ENCODE data around the gene ZDHHC3. TPM values are rescaled to one million over a fixed set of nuclear protein-coding genes. Genes with fewer than 3 reads are reported as not detected.

The ZDHHC3 gene
- total RNA-seq (2022; extraction: Qiagen RNA extraction; ENCODE audit: low read depth) = 34.3 to 39.2 TPM (median 37.4 TPM) in 5 replicates

DNA sequence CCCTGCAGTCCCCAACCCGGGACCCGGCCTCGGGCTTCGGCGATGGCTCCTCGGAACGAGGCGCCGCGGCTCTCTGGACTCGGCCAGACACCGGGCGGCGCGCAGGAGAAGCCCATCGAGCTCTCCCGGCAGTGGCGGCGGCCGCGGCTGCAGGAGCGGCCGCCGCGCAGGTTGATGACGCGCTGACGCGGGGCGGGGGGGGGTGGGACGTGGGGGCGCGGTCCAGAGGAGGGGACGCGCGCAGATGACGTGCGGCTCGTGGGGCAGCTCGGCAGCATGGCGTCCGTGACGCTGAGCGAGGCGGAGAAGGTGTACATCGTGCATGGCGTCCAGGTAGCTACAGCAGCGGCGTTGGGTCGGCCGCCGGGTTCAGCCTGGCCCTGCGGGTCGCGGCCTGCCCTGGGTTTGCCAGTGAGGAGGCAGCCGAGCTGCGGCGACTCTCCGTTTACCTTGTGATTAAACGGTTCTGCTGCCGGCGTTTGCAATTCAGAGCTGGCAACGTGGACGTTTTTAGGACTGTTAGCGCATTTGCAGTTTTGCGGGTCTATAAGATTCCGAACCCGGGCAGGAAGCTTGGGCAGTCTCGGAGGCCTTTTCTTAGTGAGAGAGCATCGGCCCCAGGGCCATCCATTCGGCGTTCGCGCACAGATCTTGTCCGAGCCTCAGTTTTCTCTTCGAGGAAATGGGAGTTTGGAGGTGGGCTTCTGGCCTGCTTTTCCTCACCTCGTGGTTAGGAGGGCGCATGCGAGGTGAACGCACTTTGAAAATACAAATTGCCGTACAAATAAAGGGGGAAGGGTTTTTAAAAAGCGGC, at the start of gene ZDHHC3, which contains the start of gene EXOSC7:
Gene ZDHHC3 (minus strand): TSS at position 173 of the 814 bp plus-strand sequence. CDS start 16,738 bp downstream, outside the sequence.
Gene EXOSC7 (plus strand): TSS at position 243 of the 814 bp plus-strand sequence. CDS start 34 bp downstream, at position 277.

Other genes with a start within 250 kb of the ZDHHC3 start
- not detected in 5 replicates for gene ZNF501, start 246.5 kb downstream of the ZDHHC3 start, total RNA-seq (2022; extraction: Qiagen RNA extraction; ENCODE audit: low read depth)
- gene KIAA1143, start 214.6 kb downstream of the ZDHHC3 start, total RNA-seq (2022; extraction: Qiagen RNA extraction; ENCODE audit: low read depth) = 10.8 to 17.7 TPM (median 16.5 TPM) in 5 replicates
- gene KIF15, start 214.4 kb downstream of the ZDHHC3 start, total RNA-seq (2022; extraction: Qiagen RNA extraction; ENCODE audit: low read depth) = 6.9 to 14.1 TPM (median 9.9 TPM) in 5 replicates
- 5.7 to 10.6 TPM (median 9.8 TPM) in 5 replicates for gene TMEM42, start 114.3 kb downstream of the ZDHHC3 start, total RNA-seq (2022; extraction: Qiagen RNA extraction; ENCODE audit: low read depth)
- 0.02 to 0.08 TPM (median 0.06 TPM) in 4 of 5 replicates, not detected in the other for gene TGM4, start 101.6 kb downstream of the ZDHHC3 start, total RNA-seq (2022; extraction: Qiagen RNA extraction; ENCODE audit: low read depth)
- gene EXOSC7, start 70 bp upstream of the ZDHHC3 start, total RNA-seq (2022; extraction: Qiagen RNA extraction; ENCODE audit: low read depth) = 45.5 to 51.5 TPM (median 47.1 TPM) in 5 replicates
- gene CLEC3B, start 50.1 kb upstream of the ZDHHC3 start, total RNA-seq (2022; extraction: Qiagen RNA extraction; ENCODE audit: low read depth) = 0.49 TPM in 1 of 5 replicates, not detected in the others
- gene CDCP1, start 170.2 kb upstream of the ZDHHC3 start, total RNA-seq (2022; extraction: Qiagen RNA extraction; ENCODE audit: low read depth) = 13.6 to 18.8 TPM (median 15.7 TPM) in 5 replicates

Data from A549 treated with CpdA at 1 μM for 4 hours (cell line).